HFFc6 (cell line): ENCODE results near the gene SLC16A8. TPM values are rescaled to one million over a fixed set of nuclear protein-coding genes. Genes with fewer than 3 reads are reported as not detected.

Experiments used
- DNase-seq: peaks from one replicate; pipeline ENCODE4 v3.0.0-alpha.2; 2018
- H3K27ac Mint-ChIP-seq: 2 replicates; pipeline ENCODE4 v1.8.0; 2020; ENCODE audit warnings: mild to moderate bottlenecking, mixed read lengths
- H3K27me3 Mint-ChIP-seq: 2 replicates; pipeline ENCODE4 v1.8.0; 2021; ENCODE audit warnings: mild to moderate bottlenecking, moderate library complexity, mixed read lengths; ENCODE audit not compliant: insufficient read depth
- H3K36me3 Mint-ChIP-seq: 2 replicates; pipeline ENCODE4 v1.8.0; 2021; ENCODE audit warnings: low read depth, mixed read lengths
- H3K4me1 Mint-ChIP-seq: 2 replicates; pipeline ENCODE4 v1.8.0; 2020; ENCODE audit warnings: low read depth, mixed read lengths
- H3K4me3 Mint-ChIP-seq: 2 replicates; pipeline ENCODE4 v1.8.0; 2020; ENCODE audit warnings: mild to moderate bottlenecking, moderate library complexity, mixed read lengths
- H3K9me3 Mint-ChIP-seq: 2 replicates; pipeline ENCODE4 v1.8.0; 2020; ENCODE audit warnings: mild to moderate bottlenecking, mixed read lengths
- total RNA-seq, 6 experiments: library from RNA; stranded (reverse); fragmentation: NEBNext Ultra II Directional; extraction: Animal tissue kit (Norgen Biotek cat#: 25700); gene quantifications; 2 replicates in 1 of 6; 3 replicates in 5 of 6; pipeline ENCODE4 v1.2.3, GENCODE V29; 2021
- TF ChIP-seq, protein P1 (sequence below): fragments of 200-600 bp; sonication (generic); IDR thresholded peaks from 2 replicates; pipeline ENCODE4 v1.5.0; 2021; ENCODE audit warnings: antibody characterized with exemption, mild to moderate bottlenecking

The SLC16A8 gene
- total RNA-seq, 6 experiments from 2014 or later, result not detected

DNA sequence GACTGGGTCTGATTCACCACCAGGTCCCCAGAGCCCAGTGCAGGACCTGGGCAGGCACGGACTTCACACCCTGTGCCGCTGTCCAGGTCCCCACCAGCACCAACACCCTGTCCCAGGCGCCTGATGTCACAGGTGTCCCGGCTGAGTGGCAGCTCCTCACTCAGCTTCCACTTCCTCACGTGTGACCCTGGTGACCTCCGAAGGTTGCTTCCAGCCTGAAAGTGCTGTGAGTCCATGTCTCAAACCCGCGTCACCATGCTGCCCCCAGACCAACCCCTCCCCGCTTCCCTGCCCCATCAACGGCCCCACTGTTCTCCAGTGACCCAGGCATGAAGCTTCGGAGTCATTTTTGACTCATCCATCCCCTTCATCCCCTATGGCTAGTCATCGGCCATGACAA is 52.5 kb downstream of the SLC16A8 start:
- TF ChIP-seq, protein P1, sequence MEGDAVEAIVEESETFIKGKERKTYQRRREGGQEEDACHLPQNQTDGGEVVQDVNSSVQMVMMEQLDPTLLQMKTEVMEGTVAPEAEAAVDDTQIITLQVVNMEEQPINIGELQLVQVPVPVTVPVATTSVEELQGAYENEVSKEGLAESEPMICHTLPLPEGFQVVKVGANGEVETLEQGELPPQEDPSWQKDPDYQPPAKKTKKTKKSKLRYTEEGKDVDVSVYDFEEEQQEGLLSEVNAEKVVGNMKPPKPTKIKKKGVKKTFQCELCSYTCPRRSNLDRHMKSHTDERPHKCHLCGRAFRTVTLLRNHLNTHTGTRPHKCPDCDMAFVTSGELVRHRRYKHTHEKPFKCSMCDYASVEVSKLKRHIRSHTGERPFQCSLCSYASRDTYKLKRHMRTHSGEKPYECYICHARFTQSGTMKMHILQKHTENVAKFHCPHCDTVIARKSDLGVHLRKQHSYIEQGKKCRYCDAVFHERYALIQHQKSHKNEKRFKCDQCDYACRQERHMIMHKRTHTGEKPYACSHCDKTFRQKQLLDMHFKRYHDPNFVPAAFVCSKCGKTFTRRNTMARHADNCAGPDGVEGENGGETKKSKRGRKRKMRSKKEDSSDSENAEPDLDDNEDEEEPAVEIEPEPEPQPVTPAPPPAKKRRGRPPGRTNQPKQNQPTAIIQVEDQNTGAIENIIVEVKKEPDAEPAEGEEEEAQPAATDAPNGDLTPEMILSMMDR, result no peak
- Mint-ChIP-seq H3K36me3 (no peaks in the 10 kb centered on the region), H3K27me3 (peaks cover 6% of the 10 kb centered on the region), H3K27ac (no peak overlapping the region), H3K9me3 (no peaks in the 10 kb centered on the region), H3K4me1 (peaks cover 29% of the 10 kb centered on the region), H3K4me3 (no peak overlapping the region)
- DNase-seq, result no peak

DNA sequence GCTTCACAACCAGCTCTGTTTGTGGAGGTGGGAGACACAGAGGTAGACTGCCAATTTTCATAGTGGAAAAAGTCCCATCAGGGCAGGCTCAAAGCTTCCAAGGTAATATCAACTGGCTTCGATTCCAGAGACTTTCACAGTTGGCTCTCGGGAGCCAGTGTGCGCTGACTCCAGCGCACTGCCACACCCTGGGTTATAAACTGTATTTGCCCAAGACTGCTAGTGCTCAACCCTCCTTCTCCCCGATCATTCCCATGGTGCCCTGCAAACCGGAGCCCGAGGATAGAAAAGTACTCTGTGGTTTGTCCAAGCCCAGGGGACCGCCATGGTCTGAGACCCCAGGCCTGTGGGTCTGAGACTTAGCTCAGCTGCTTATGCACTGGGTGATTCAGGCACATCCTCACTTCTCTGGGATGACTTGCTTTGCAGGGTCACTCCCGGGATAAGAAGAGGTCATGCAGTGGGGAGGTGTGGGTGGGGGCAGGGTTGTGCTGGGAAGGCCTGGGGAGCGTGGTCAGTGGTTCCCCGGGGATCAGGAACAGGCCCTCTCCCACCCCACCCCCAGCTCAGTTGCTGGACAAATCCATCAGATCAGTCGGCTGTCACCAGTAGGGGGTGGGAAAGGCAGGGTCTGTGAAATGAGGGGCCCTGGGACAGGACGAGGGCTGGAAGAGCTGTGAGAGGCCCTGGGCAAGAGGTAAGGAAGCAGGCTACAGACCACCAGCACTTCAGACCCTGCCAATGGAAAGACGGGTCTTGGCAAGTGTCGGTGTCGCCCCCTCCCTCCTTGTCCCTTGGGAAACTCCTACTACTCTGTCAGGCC is 53.5 kb downstream of the SLC16A8 start:
- no peaks in the 10 kb centered on the region for H3K36me3 Mint-ChIP-seq
- no peak for DNase-seq
- H3K4me1 Mint-ChIP-seq, result peaks cover 27% of the 10 kb centered on the region
- TF ChIP-seq, protein P1, result no peak
- H3K4me3 Mint-ChIP-seq, result no peak overlapping the region
- peaks cover 12% of the 10 kb centered on the region for H3K27me3 Mint-ChIP-seq
- no peak overlapping the region for H3K27ac Mint-ChIP-seq
- no peaks in the 10 kb centered on the region for H3K9me3 Mint-ChIP-seq

DNA sequence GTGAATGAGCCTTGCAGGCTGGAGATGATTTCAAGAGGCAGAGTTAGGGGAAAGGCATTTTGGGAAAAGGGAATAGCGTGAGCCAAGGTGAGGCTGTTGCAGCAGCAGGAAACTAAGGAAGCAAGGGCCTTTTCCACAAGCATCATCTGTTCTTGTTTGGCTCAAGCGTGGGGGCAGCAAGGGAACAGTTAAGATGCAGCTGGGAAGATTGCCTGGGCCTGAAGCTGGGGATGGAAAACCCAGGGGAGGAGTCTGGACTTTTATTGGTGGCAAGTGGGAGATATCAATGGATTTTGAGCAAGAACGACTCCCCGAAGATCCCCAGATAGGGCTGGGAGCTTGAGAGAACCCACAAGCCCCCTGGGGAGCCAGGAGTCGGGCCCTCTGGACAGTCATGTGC is 54.1 kb downstream of the SLC16A8 start:
- no peaks in the 10 kb centered on the region for H3K9me3 Mint-ChIP-seq
- peaks cover 21% of the 10 kb centered on the region for H3K4me1 Mint-ChIP-seq
- H3K4me3 Mint-ChIP-seq, result no peak overlapping the region
- H3K27ac Mint-ChIP-seq, result no peak overlapping the region
- H3K36me3 Mint-ChIP-seq, result no peaks in the 10 kb centered on the region
- TF ChIP-seq, protein P1, result no peak
- peaks cover 16% of the 10 kb centered on the region for H3K27me3 Mint-ChIP-seq
- DNase-seq, result no peak

DNA sequence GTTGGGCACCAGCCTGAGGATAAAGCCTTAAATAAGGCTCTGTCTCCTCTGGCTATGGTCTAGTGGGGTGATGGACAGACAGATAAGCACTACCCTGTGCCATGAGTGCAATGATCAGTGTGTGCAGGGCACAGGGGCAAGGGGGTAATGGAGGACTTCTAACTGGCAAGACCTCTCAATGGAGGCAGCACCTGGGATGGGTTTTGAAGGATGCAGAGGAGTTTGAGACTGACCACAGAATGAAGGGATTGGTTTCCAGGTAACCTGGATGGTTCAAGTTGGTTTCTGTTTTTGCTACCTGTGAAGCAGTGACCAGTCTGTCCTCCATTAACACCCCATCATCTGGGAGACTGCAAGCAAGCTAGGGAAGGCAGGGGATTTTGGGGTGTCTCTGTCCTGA is 54.6 kb downstream of the SLC16A8 start:
- Mint-ChIP-seq H3K4me1 (peaks cover 16% of the 10 kb centered on the region), H3K36me3 (no peaks in the 10 kb centered on the region), H3K9me3 (no peaks in the 10 kb centered on the region), H3K4me3 (no peak overlapping the region), H3K27ac (no peak overlapping the region), H3K27me3 (peaks cover 20% of the 10 kb centered on the region)
- TF ChIP-seq, protein P1, result no peak
- no peak for DNase-seq

DNA sequence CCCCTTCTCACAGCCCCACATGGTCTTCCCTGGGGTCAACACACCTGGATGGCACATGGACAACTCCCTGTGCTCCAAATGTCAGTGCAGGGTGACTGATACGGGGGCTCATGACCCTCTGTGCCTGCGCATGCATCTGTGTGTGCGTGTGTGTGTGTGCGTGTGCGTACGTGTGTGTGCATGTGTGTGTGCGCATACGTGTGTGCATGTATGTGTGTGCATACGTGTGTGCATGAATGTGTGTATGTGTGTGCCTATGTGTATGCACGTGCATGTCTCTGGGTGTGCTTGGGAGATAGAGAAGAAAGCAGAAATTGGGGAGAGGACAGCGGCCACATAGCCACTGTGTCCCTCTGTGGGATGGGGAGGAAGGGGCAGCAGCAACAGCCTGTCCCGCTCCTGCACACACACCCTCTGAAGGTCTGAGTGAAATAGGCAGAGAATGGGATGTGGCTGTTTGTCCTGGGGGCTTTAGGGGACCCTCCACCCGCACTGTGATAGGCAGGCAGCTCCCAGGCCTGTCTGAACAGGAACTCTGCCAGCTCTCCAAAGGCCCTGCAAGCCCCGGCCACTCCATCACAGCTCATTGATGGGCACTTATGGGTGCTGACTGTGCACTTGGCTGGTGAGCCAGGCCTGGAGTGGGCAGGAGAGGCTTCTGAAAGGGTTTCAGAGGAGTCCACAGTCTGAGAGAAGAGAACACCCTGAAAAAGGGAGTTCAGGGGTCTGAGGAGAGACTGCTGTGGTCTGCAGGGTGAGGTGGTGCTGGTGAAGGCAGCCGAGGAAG is 55.4 kb downstream of the SLC16A8 start:
- no peak for DNase-seq
- Mint-ChIP-seq H3K27me3 (peaks cover 24% of the 10 kb centered on the region), H3K4me1 (peaks cover 9% of the 10 kb centered on the region), H3K4me3 (no peak overlapping the region), H3K9me3 (no peaks in the 10 kb centered on the region), H3K36me3 (no peaks in the 10 kb centered on the region), H3K27ac (no peak overlapping the region)
- TF ChIP-seq, protein P1, result no peak

Other genes with a start within 250 kb of the SLC16A8 start
- 10 to 100 TPM; 18.3 to 25.4 (median 20.9) TPM for gene ANKRD54, start 239.8 kb downstream of the SLC16A8 start, total RNA-seq
- gene EIF3L, start 234.8 kb downstream of the SLC16A8 start, total RNA-seq, result 100 to 1,000 TPM; 306 to 371 (median 357) TPM
- gene MICALL1, start 177.9 kb downstream of the SLC16A8 start, total RNA-seq, result 10 to 100 TPM; 37.7 to 46.5 (median 40.5) TPM
- under 1 TPM; 0.43 to 0.73 (median 0.54) TPM for gene C22orf23, start 130.6 kb downstream of the SLC16A8 start, total RNA-seq
- 100 to 1,000 TPM in 4 of 6 experiments, 10 to 100 TPM in 2; 91.6 to 130 (median 107) TPM for gene POLR2F, start 130.5 kb downstream of the SLC16A8 start, total RNA-seq
- gene SOX10, start 99.6 kb downstream of the SLC16A8 start, total RNA-seq, result not detected
- 1 to 10 TPM; 7.0 to 10.0 (median 7.7) TPM for gene PICK1, start 26.8 kb downstream of the SLC16A8 start, total RNA-seq
- under 1 TPM in 1 of 6 experiments, not detected in 5; 0.08 TPM for gene BAIAP2L2, start 26.5 kb upstream of the SLC16A8 start, total RNA-seq
- 1 to 10 TPM; 4.1 to 6.6 (median 5.3) TPM for gene PLA2G6, start 97.6 kb upstream of the SLC16A8 start, total RNA-seq
- gene MAFF, start 117.8 kb upstream of the SLC16A8 start, total RNA-seq, result 10 to 100 TPM; 17.2 to 24.1 (median 22.8) TPM
- gene TMEM184B, start 188.8 kb upstream of the SLC16A8 start, total RNA-seq, result 100 to 1,000 TPM; 104 to 125 (median 111) TPM
- gene CSNK1E, start 233.2 kb upstream of the SLC16A8 start, total RNA-seq, result 100 to 1,000 TPM; 166 to 184 (median 172) TPM